ENCODE measurements around the gene HES2.

Gene HES2

GRCh38 chr1:6418668-6419396 lies 887 bp downstream of the HES2 start:
- no peak overlapping the region for H3K9ac ChIP-seq (ENCODE audit: low read length)
- H3K79me2 ChIP-seq (ENCODE audit: control insufficient read depth, insufficient read depth, low read length), result no peaks in the 10 kb centered on the region
- H3K4me1 ChIP-seq (ENCODE audit: control insufficient read depth, low read depth, low read length), result no peaks in the 10 kb centered on the region
- H2BK120ac ChIP-seq (ENCODE audit: low read depth, low read length), result no peak overlapping the region
- H3K56ac ChIP-seq (ENCODE audit: low read length), result no peak overlapping the region
- H4K5ac ChIP-seq (ENCODE audit: low read length), result no peak overlapping the region
- no peak overlapping the region for H3K18ac ChIP-seq (ENCODE audit: low read length)
- H2BK5ac ChIP-seq (ENCODE audit: low read length), result no peak overlapping the region
- H3K23ac ChIP-seq (ENCODE audit: low read length), result no peak overlapping the region
- H3K79me1 ChIP-seq (ENCODE audit: low read length), result no peaks in the 10 kb centered on the region
- no peak overlapping the region for H4K8ac ChIP-seq (ENCODE audit: low read depth, low read length)
- no peak overlapping the region for H3K4me3 ChIP-seq (ENCODE audit: low read length)
- H3K27ac ChIP-seq (ENCODE audit: low read depth, low read length), result no peak overlapping the region
- H2AK5ac ChIP-seq (ENCODE audit: low read length), result no peak overlapping the region
- DNase-seq, result peak; percentile 30
- no peak overlapping the region for H3K4ac ChIP-seq (ENCODE audit: low read depth, low read length)
- WGBS (ENCODE audit: extremely low coverage, insufficient coverage, low lambda C conversion rate), result no CpG with 5 or more reads among the region's 69 CpGs
- H3K36me3 ChIP-seq (ENCODE audit: control insufficient read depth, insufficient read depth, low read length), result no peaks in the 10 kb centered on the region
- H3K27me3 ChIP-seq (ENCODE audit: insufficient read depth, low read length, poor library complexity), result peaks cover 45% of the 10 kb centered on the region
- H2BK15ac ChIP-seq (replicated peaks; ENCODE audit: low read depth), result no peak overlapping the region
- H3K4me2 ChIP-seq (ENCODE audit: low read length), result no peak overlapping the region

DNA sequence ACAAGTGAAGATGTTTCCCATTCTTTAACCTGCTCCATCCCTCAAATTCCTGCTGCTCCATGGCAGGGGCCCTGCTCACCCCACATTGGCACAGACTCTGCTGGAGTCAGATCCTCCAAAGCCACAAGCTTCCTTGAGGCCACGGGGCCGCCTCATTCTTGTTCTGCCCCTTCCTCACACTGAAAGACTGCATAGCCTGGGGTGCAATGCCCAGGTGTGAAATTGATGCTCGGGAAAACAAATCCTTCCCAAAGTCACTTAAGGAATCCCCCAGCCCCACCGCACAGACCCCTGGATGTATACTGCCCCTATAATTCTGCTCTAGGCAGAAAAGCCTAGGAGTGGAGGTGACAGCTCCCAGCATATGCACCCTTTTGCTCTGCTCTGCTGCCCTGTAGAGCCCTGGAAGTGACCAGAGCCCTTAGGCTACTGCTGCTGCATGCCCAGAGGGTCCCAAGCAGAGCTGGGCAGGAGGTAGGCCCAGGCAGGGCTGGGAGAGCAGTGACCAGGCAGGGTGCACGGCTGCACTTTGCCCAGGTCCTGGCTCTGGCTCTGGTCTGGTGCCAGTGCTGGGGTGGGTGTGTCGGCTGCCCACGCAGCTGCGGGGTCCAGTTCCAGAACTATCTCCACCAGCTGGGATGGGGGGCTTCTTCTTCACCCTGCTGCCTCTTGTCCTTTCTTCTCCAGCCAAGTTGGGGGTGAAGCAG lies 1.6 kb downstream of the HES2 start:
- Histone ChIP-seq H3K23ac (ENCODE audit: low read length) (no peak overlapping the region), H4K8ac (ENCODE audit: low read depth, low read length) (no peak overlapping the region), H3K27me3 (ENCODE audit: insufficient read depth, low read length, poor library complexity) (peaks cover 43% of the 10 kb centered on the region), H3K4me2 (ENCODE audit: low read length) (no peak overlapping the region), H3K4me1 (ENCODE audit: control insufficient read depth, low read depth, low read length) (no peaks in the 10 kb centered on the region), H3K36me3 (ENCODE audit: control insufficient read depth, insufficient read depth, low read length) (no peaks in the 10 kb centered on the region), H2BK5ac (ENCODE audit: low read length) (no peak overlapping the region), H3K79me2 (ENCODE audit: control insufficient read depth, insufficient read depth, low read length) (no peaks in the 10 kb centered on the region), H4K5ac (ENCODE audit: low read length) (no peak overlapping the region), H3K18ac (ENCODE audit: low read length) (no peak overlapping the region), H3K4me3 (ENCODE audit: low read length) (no peak overlapping the region), H3K9ac (ENCODE audit: low read length) (no peak overlapping the region), H2BK120ac (ENCODE audit: low read depth, low read length) (no peak overlapping the region), H3K56ac (ENCODE audit: low read length) (no peak overlapping the region), H2AK5ac (ENCODE audit: low read length) (no peak overlapping the region), H3K79me1 (ENCODE audit: low read length) (no peaks in the 10 kb centered on the region), H2BK15ac (replicated peaks; ENCODE audit: low read depth) (no peak overlapping the region), H3K27ac (ENCODE audit: low read depth, low read length) (no peak overlapping the region), H3K4ac (ENCODE audit: low read depth, low read length) (no peak overlapping the region)
- WGBS (ENCODE audit: extremely low coverage, insufficient coverage, low lambda C conversion rate), result no CpG with 5 or more reads among the region's 8 CpGs
- DNase-seq, result no peak

- H3K27me3 ChIP-seq (ENCODE audit: insufficient read depth, low read length, poor library complexity), result peaks cover 40% of the 10 kb centered on the region
- no peaks in the 10 kb centered on the region for H3K79me2 ChIP-seq (ENCODE audit: control insufficient read depth, insufficient read depth, low read length)
- DNase-seq, result no peak
- H3K56ac ChIP-seq (ENCODE audit: low read length), result no peak overlapping the region
- H3K4ac ChIP-seq (ENCODE audit: low read depth, low read length), result no peak overlapping the region
- no peak overlapping the region for H3K27ac ChIP-seq (ENCODE audit: low read depth, low read length)
- H2AK5ac ChIP-seq (ENCODE audit: low read length), result no peak overlapping the region
- WGBS (ENCODE audit: extremely low coverage, insufficient coverage, low lambda C conversion rate), result no CpG with 5 or more reads among the region's 5 CpGs
- H3K23ac ChIP-seq (ENCODE audit: low read length), result no peak overlapping the region
- no peaks in the 10 kb centered on the region for H3K36me3 ChIP-seq (ENCODE audit: control insufficient read depth, insufficient read depth, low read length)
- H2BK15ac ChIP-seq (replicated peaks; ENCODE audit: low read depth), result no peak overlapping the region
- no peaks in the 10 kb centered on the region for H3K79me1 ChIP-seq (ENCODE audit: low read length)
- no peak overlapping the region for H3K18ac ChIP-seq (ENCODE audit: low read length)
- no peak overlapping the region for H2BK5ac ChIP-seq (ENCODE audit: low read length)
- no peaks in the 10 kb centered on the region for H3K4me1 ChIP-seq (ENCODE audit: control insufficient read depth, low read depth, low read length)
- no peak overlapping the region for H3K4me2 ChIP-seq (ENCODE audit: low read length)
- H4K5ac ChIP-seq (ENCODE audit: low read length), result no peak overlapping the region
- H4K8ac ChIP-seq (ENCODE audit: low read depth, low read length), result no peak overlapping the region
- no peak overlapping the region for H2BK120ac ChIP-seq (ENCODE audit: low read depth, low read length)
- H3K9ac ChIP-seq (ENCODE audit: low read length), result no peak overlapping the region
- no peak overlapping the region for H3K4me3 ChIP-seq (ENCODE audit: low read length)
These were observed 2.8 kb downstream of the HES2 start for GRCh38 chr1:6416906-6417305.

DNA sequence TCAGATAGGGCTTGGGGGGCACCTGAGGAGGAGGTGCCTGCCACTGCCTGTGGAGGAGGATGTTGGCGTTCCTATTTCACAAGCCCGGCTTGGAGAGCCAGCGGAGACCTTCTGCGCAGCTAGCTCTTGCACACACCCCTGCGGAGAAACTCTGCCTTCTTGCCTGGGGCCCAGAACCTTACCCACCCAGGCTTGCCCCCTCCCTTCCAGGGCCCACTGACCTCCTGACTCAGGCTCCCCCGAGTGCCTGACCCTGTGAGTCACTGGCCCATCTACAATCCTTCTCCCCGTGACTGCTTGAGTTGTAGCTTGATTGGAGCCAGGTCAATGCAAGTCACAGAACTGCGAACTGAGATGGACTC lies 3.4 kb downstream of the HES2 start:
- H3K9ac ChIP-seq (ENCODE audit: low read length), result no peak overlapping the region
- no peak overlapping the region for H3K4me3 ChIP-seq (ENCODE audit: low read length)
- no peaks in the 10 kb centered on the region for H3K79me1 ChIP-seq (ENCODE audit: low read length)
- no peak overlapping the region for H2BK120ac ChIP-seq (ENCODE audit: low read depth, low read length)
- H3K23ac ChIP-seq (ENCODE audit: low read length), result no peak overlapping the region
- H3K4ac ChIP-seq (ENCODE audit: low read depth, low read length), result no peak overlapping the region
- H3K79me2 ChIP-seq (ENCODE audit: control insufficient read depth, insufficient read depth, low read length), result no peaks in the 10 kb centered on the region
- no peak overlapping the region for H4K8ac ChIP-seq (ENCODE audit: low read depth, low read length)
- H3K27ac ChIP-seq (ENCODE audit: low read depth, low read length), result no peak overlapping the region
- H3K56ac ChIP-seq (ENCODE audit: low read length), result no peak overlapping the region
- H3K4me1 ChIP-seq (ENCODE audit: control insufficient read depth, low read depth, low read length), result no peaks in the 10 kb centered on the region
- H3K4me2 ChIP-seq (ENCODE audit: low read length), result no peak overlapping the region
- no peak overlapping the region for H3K18ac ChIP-seq (ENCODE audit: low read length)
- no peak overlapping the region for H4K5ac ChIP-seq (ENCODE audit: low read length)
- no CpG with 5 or more reads among the region's 8 CpGs for WGBS (ENCODE audit: extremely low coverage, insufficient coverage, low lambda C conversion rate)
- peaks cover 34% of the 10 kb centered on the region for H3K27me3 ChIP-seq (ENCODE audit: insufficient read depth, low read length, poor library complexity)
- DNase-seq, result no peak
- H2BK15ac ChIP-seq (replicated peaks; ENCODE audit: low read depth), result no peak overlapping the region
- H2BK5ac ChIP-seq (ENCODE audit: low read length), result no peak overlapping the region
- no peak overlapping the region for H2AK5ac ChIP-seq (ENCODE audit: low read length)
- H3K36me3 ChIP-seq (ENCODE audit: control insufficient read depth, insufficient read depth, low read length), result no peaks in the 10 kb centered on the region

DNA sequence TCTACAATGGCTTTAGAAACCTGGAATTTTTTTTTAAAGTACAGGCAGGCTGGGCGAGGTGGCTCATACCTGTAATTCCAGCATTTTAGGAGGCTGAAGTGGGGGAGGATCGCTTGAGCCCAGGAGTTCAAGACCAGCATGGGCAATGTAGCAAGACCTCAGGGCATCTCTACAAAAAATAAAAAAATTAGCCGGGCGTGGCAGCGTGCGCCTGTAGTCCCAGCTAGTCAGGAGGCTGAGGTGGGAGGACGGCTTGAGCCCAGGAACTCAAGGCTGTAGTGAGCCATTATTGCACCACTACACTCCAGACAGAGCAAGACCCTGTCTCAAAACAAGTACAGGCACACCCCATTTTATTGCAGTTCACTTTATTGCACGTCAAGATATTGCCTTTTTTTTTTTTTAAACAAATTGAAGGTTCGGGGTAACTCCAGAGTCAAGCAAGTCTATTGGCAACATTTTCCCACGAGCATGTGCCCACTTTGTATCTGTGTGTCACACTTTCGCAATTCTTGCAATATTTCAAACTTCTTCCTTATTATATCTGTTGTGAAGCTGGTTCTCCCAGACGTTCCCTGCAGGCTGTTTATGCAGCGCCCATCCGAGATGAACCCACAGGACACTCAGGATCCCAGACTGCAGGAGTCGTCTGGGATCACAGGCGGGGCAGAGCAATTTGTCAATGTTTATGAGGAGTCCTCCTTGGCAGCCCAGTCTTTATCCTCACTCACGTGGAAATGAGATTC lies 4.7 kb downstream of the HES2 start:
- no CpG with 5 or more reads among the region's 17 CpGs for WGBS (ENCODE audit: extremely low coverage, insufficient coverage, low lambda C conversion rate)
- no peak overlapping the region for H3K56ac ChIP-seq (ENCODE audit: low read length)
- H2BK5ac ChIP-seq (ENCODE audit: low read length), result no peak overlapping the region
- no peak overlapping the region for H2BK15ac ChIP-seq (replicated peaks; ENCODE audit: low read depth)
- no peak overlapping the region for H3K4ac ChIP-seq (ENCODE audit: low read depth, low read length)
- no peaks in the 10 kb centered on the region for H3K79me1 ChIP-seq (ENCODE audit: low read length)
- peaks cover 22% of the 10 kb centered on the region for H3K27me3 ChIP-seq (ENCODE audit: insufficient read depth, low read length, poor library complexity)
- H4K5ac ChIP-seq (ENCODE audit: low read length), result no peak overlapping the region
- no peak overlapping the region for H3K4me3 ChIP-seq (ENCODE audit: low read length)
- H4K8ac ChIP-seq (ENCODE audit: low read depth, low read length), result no peak overlapping the region
- no peak overlapping the region for H2BK120ac ChIP-seq (ENCODE audit: low read depth, low read length)
- H3K4me1 ChIP-seq (ENCODE audit: control insufficient read depth, low read depth, low read length), result no peaks in the 10 kb centered on the region
- no peak overlapping the region for H3K23ac ChIP-seq (ENCODE audit: low read length)
- no peaks in the 10 kb centered on the region for H3K36me3 ChIP-seq (ENCODE audit: control insufficient read depth, insufficient read depth, low read length)
- DNase-seq, result no peak
- no peak overlapping the region for H3K9ac ChIP-seq (ENCODE audit: low read length)
- H3K18ac ChIP-seq (ENCODE audit: low read length), result no peak overlapping the region
- no peak overlapping the region for H2AK5ac ChIP-seq (ENCODE audit: low read length)
- no peak overlapping the region for H3K4me2 ChIP-seq (ENCODE audit: low read length)
- no peaks in the 10 kb centered on the region for H3K79me2 ChIP-seq (ENCODE audit: control insufficient read depth, insufficient read depth, low read length)
- no peak overlapping the region for H3K27ac ChIP-seq (ENCODE audit: low read depth, low read length)

Data from mesendoderm (in vitro differentiated cells).